Measurements from ENCODE around the gene CMC2.

The CMC2 gene

GRCh38 chr16:80996688-80997138 lies 10.0 kb downstream of the CMC2 start:
- no peak for DNase-seq (ENCODE audit: low read depth)
- no peak for TF ChIP-seq CTCF (IDR thresholded peaks at IDR 0.05; ENCODE audit: control insufficient read depth, extremely low read depth, insufficient read depth)
- H3K4me3 ChIP-seq (ENCODE audit: low read depth, low read length) = peak overlapping the region; percentile 19; the same call in 1 of the 2 replicates

GRCh38 chr16:80994451-80994850 lies 12.2 kb downstream of the CMC2 start:
- TF ChIP-seq CTCF (IDR thresholded peaks at IDR 0.05; ENCODE audit: control insufficient read depth, extremely low read depth, insufficient read depth) = no peak
- H3K4me3 ChIP-seq (ENCODE audit: low read depth, low read length) = no peak overlapping the region
- DNase-seq (ENCODE audit: low read depth) = no peak

GRCh38 chr16:80993834-80994233 lies 12.9 kb downstream of the CMC2 start:
- H3K4me3 ChIP-seq (ENCODE audit: low read depth, low read length) = no peak overlapping the region
- no peak for TF ChIP-seq CTCF (IDR thresholded peaks at IDR 0.05; ENCODE audit: control insufficient read depth, extremely low read depth, insufficient read depth)
- DNase-seq (ENCODE audit: low read depth) = no peak

GRCh38 chr16:80993307-80993706 lies 13.4 kb downstream of the CMC2 start:
- DNase-seq (ENCODE audit: low read depth) = no peak
- no peak for TF ChIP-seq CTCF (IDR thresholded peaks at IDR 0.05; ENCODE audit: control insufficient read depth, extremely low read depth, insufficient read depth)
- H3K4me3 ChIP-seq (ENCODE audit: low read depth, low read length) = no peak overlapping the region

GRCh38 chr16:80992676-80993293 lies 13.9 kb downstream of the CMC2 start:
- TF ChIP-seq CTCF (IDR thresholded peaks at IDR 0.05; ENCODE audit: control insufficient read depth, extremely low read depth, insufficient read depth) = no peak
- DNase-seq (ENCODE audit: low read depth) = no peak
- no peak overlapping the region for H3K4me3 ChIP-seq (ENCODE audit: low read depth, low read length)

- no peak for TF ChIP-seq CTCF (IDR thresholded peaks at IDR 0.05; ENCODE audit: control insufficient read depth, extremely low read depth, insufficient read depth)
- H3K4me3 ChIP-seq (ENCODE audit: low read depth, low read length) = no peak overlapping the region
Measured at GRCh38 chr16:80991792-80992430, 14.8 kb downstream of the CMC2 start.

GRCh38 chr16:80990978-80991377 lies 15.7 kb downstream of the CMC2 start:
- peak; percentile 92 for DNase-seq (ENCODE audit: low read depth)
- no peak for TF ChIP-seq CTCF (IDR thresholded peaks at IDR 0.05; ENCODE audit: control insufficient read depth, extremely low read depth, insufficient read depth)
- H3K4me3 ChIP-seq (ENCODE audit: low read depth, low read length) = no peak overlapping the region

More at GRCh38 chr16:80991792-80992430, 14.8 kb downstream of the CMC2 start:
- no peak for DNase-seq (ENCODE audit: low read depth)
